Vagina (tissue), 2 donors: ENCODE data around the gene GAL. TPM values are rescaled to one million over a fixed set of nuclear protein-coding genes. Genes with fewer than 3 reads are reported as not detected.

ENCODE experiments used
- DNase-seq, 2 donors: peaks; one replicate each; pipeline ENCODE4 v3.0.0-alpha.2; 2017; ENCODE audit errors: extremely low spot score in 2 of 2
- H3K27ac ChIP-seq: fragments of 200-600 bp; sonication (generic); one replicate; pipeline ENCODE4 v1.5.1; 2019
- H3K27me3 ChIP-seq: fragments of 200-600 bp; sonication (generic); one replicate; pipeline ENCODE4 v1.5.1; 2019
- H3K36me3 ChIP-seq, 2 donors: fragments of 200-600 bp; sonication (generic); one replicate each; pipeline ENCODE4 v1.5.1; 2017 to 2019
- H3K4me1 ChIP-seq: fragments of 200-600 bp; sonication (generic); one replicate; pipeline ENCODE4 v1.5.1; 2019
- H3K4me3 ChIP-seq, 2 donors: fragments of 200-600 bp; sonication (generic); 1 replicate in 1 of 2; 2 replicates in 1 of 2; pipeline ENCODE4 v1.5.1; 2016 to 2019
- H3K9me3 ChIP-seq: fragments of 200-600 bp; sonication (generic); one replicate; pipeline ENCODE4 v1.5.1; 2019
- CTCF ChIP-seq, 3 experiments: fragments of 450-650 bp in 2 of 3; fragments of 200-600 bp in 1 of 3; sonication (generic) in 1 of 3; IDR thresholded peaks; one replicate each; pipeline ENCODE4 v1.5.1; 2017 to 2019; ENCODE audit warnings: antibody characterized with exemption in 3 of 3, mild to moderate bottlenecking in 2 of 3, moderate library complexity in 2 of 3
- POLR2A ChIP-seq, 2 donors: fragments of 450-650 bp; IDR thresholded peaks; one replicate each; pipeline ENCODE4 v1.6.1; 2017; ENCODE audit warnings: antibody characterized with exemption in 2 of 2, mild to moderate bottlenecking in 2 of 2, moderate library complexity in 2 of 2
- POLR2AphosphoS5 ChIP-seq, 2 donors: sonication (generic); formaldehyde crosslinking; IDR thresholded peaks; one replicate each; pipeline ENCODE4 v1.9.0; 2017; ENCODE audit warnings: antibody characterized with exemption in 2 of 2, mild to moderate bottlenecking in 2 of 2, low read depth in 1 of 2; ENCODE audit not compliant: insufficient read depth in 1 of 2
- intact Hi-C: fragments of 100-400 bp; cut with DNase I; formaldehyde crosslinking; loops from one replicate; pipeline ENCODE4 v1.15.1; 2023
- total RNA-seq: library from RNA; depleted of rRNA; stranded (reverse); fragments of >200 nt; gene quantifications from one replicate; pipeline ENCODE4 v1.2.3, GENCODE V29; 2016

The GAL gene
- total RNA-seq, 1 donor from 2014 or later, result 15.7 TPM

DNA sequence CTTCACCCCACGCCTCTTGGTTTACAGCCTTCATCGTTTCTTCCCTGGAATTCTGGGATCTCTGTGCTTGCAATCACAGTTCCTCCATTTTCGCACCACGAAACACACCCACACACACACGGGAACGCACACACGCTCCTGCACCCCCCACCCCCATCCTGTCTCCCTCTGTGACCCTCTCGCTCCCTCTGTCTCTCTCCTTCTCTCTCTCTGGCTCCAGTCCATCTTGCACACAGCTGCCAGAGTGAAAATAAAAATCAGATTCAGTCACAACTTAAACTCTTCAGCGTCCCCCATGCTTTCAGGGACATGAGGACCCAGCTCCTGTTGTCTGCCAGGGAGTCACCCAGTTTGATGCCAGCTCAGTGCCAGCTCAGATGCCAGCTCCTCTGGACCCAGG is 3.0 kb downstream of the GAL start:
- Histone ChIP-seq H3K4me3 (no peak overlapping the region), H3K36me3 (no peaks in the 10 kb centered on the region), H3K27me3 (peaks cover 8% of the 10 kb centered on the region), H3K9me3 (no peaks in the 10 kb centered on the region), H3K27ac (no peak overlapping the region), H3K4me1 (peaks cover 8% of the 10 kb centered on the region)
- TF ChIP-seq POLR2AphosphoS5 (IDR thresholded peaks at IDR 0.05; ENCODE audit: insufficient read depth in 1 of 2, low read depth in 1 of 2) (no peak), POLR2A (IDR thresholded peaks at IDR 0.05) (no peak), CTCF (IDR thresholded peaks at IDR 0.05) (no peak)
- intact Hi-C loops, result no loop called here
- DNase-seq, result no peak

GRCh38 chr11:68687986-68688385 is 3.6 kb downstream of the GAL start:
- no peak overlapping the region for H3K4me3 ChIP-seq
- DNase-seq, result no peak
- peaks cover 8% of the 10 kb centered on the region for H3K27me3 ChIP-seq
- H3K27ac ChIP-seq, result no peak overlapping the region
- intact Hi-C loops, result no loop called here
- no peaks in the 10 kb centered on the region for H3K9me3 ChIP-seq
- H3K4me1 ChIP-seq, result peaks cover 8% of the 10 kb centered on the region
- TF ChIP-seq POLR2A (IDR thresholded peaks at IDR 0.05), result no peak
- no peak for TF ChIP-seq POLR2AphosphoS5 (IDR thresholded peaks at IDR 0.05; ENCODE audit: insufficient read depth in 1 of 2, low read depth in 1 of 2)
- no peak for TF ChIP-seq CTCF (IDR thresholded peaks at IDR 0.05)
- no peaks in the 10 kb centered on the region for H3K36me3 ChIP-seq

- H3K36me3 ChIP-seq, result no peaks in the 10 kb centered on the region
- H3K4me1 ChIP-seq, result peaks cover 8% of the 10 kb centered on the region
- intact Hi-C loops, result no loop called here
- H3K27ac ChIP-seq, result no peak overlapping the region
- TF ChIP-seq CTCF (IDR thresholded peaks at IDR 0.05) (no peak), POLR2AphosphoS5 (IDR thresholded peaks at IDR 0.05; ENCODE audit: insufficient read depth in 1 of 2, low read depth in 1 of 2) (no peak), POLR2A (IDR thresholded peaks at IDR 0.05) (no peak)
- no peaks in the 10 kb centered on the region for H3K9me3 ChIP-seq
- peaks cover 8% of the 10 kb centered on the region for H3K27me3 ChIP-seq
- no peak for DNase-seq
- no peak overlapping the region for H3K4me3 ChIP-seq
Measured at GRCh38 chr11:68688881-68689280, 4.5 kb downstream of the GAL start.

GRCh38 chr11:68689737-68690625 is 5.6 kb downstream of the GAL start:
- no peaks in the 10 kb centered on the region for H3K36me3 ChIP-seq
- peaks cover 2% of the 10 kb centered on the region for H3K4me1 ChIP-seq
- H3K27ac ChIP-seq, result no peak overlapping the region
- DNase-seq, result no peak
- H3K27me3 ChIP-seq, result peaks cover 3% of the 10 kb centered on the region
- H3K9me3 ChIP-seq, result no peaks in the 10 kb centered on the region
- TF ChIP-seq POLR2AphosphoS5 (IDR thresholded peaks at IDR 0.05; ENCODE audit: insufficient read depth in 1 of 2, low read depth in 1 of 2) (no peak), POLR2A (IDR thresholded peaks at IDR 0.05) (no peak), CTCF (IDR thresholded peaks at IDR 0.05) (no peak)
- H3K4me3 ChIP-seq, result no peak overlapping the region
- intact Hi-C loops, result no loop called here
